Spleen (tissue), 11 donors: ENCODE measurements around the gene JADE1. TPM values are rescaled to one million over a fixed set of nuclear protein-coding genes. Genes with fewer than 3 reads are reported as not detected.

Experiments used
- DNase-seq: peaks from one replicate; pipeline ENCODE4 v3.0.0-alpha.2; 2020
- H3K27ac ChIP-seq, 8 donors: fragments of 200-600 bp; sonication (generic) in 7 of 8; 1 replicate in 4 of 8; 2 replicates in 4 of 8; pipeline versions ENCODE4 v1.5.0 to v1.8.0; 2016 to 2021; ENCODE audit warnings: inconsistent platforms in 4 of 8, mild to moderate bottlenecking in 4 of 8, moderate library complexity in 1 of 8
- H3K27me3 ChIP-seq, 7 donors: fragments of 200-600 bp; sonication (generic) in 6 of 7; replicated peaks in 1 of 7; 1 replicate in 4 of 7; 2 replicates in 3 of 7; pipeline versions ENCODE4 v1.5.0 to v1.8.0; 2016 to 2021; ENCODE audit warnings: inconsistent platforms in 3 of 7, mild to moderate bottlenecking in 1 of 7
- H3K36me3 ChIP-seq, 6 donors: fragments of 200-600 bp; sonication (generic) in 5 of 6; 1 replicate in 4 of 6; 2 replicates in 2 of 6; pipeline versions ENCODE4 v1.5.0 to v1.8.0; 2016 to 2021; ENCODE audit warnings: inconsistent platforms in 2 of 6
- H3K4me1 ChIP-seq, 6 donors: fragments of 200-600 bp; sonication (generic) in 5 of 6; 1 replicate in 3 of 6; 2 replicates in 3 of 6; pipeline versions ENCODE4 v1.5.0 to v1.8.0; 2016 to 2021; ENCODE audit warnings: inconsistent platforms in 3 of 6
- H3K4me3 ChIP-seq, 8 donors: fragments of 200-600 bp; sonication (generic) in 7 of 8; 1 replicate in 4 of 8; 2 replicates in 4 of 8; pipeline versions ENCODE4 v1.5.0 to v1.8.0; 2016 to 2021; ENCODE audit warnings: inconsistent platforms in 4 of 8, mild to moderate bottlenecking in 4 of 8, moderate library complexity in 2 of 8
- H3K9me3 ChIP-seq, 8 donors: fragments of 200-600 bp; sonication (generic) in 7 of 8; 1 replicate in 4 of 8; 2 replicates in 4 of 8; pipeline versions ENCODE4 v1.5.0 to v1.8.0; 2016 to 2021; ENCODE audit warnings: inconsistent platforms in 4 of 8
- CTCF ChIP-seq, 11 experiments: fragments of 200-600 bp in 7 of 11; fragments of 450-650 bp in 4 of 11; sonication (generic) in 4 of 11; IDR thresholded peaks in 8 of 11; conservative IDR thresholded peaks in 3 of 11; 1 replicate in 7 of 11; 2 replicates in 4 of 11; pipeline versions ENCODE4 v1.4.0 to v1.8.0; 2016 to 2021; ENCODE audit warnings: antibody characterized with exemption in 11 of 11, inconsistent platforms in 4 of 11, mild to moderate bottlenecking in 1 of 11
- POLR2A ChIP-seq, 3 donors: fragments of 450-650 bp; IDR thresholded peaks; one replicate each; pipeline ENCODE4 v1.5.1; 2017; ENCODE audit warnings: antibody characterized with exemption in 3 of 3, mild to moderate bottlenecking in 1 of 3
- POLR2AphosphoS5 ChIP-seq, 3 donors: sonication (generic); formaldehyde crosslinking; IDR thresholded peaks; one replicate each; pipeline ENCODE4 v1.5.1; 2017; ENCODE audit warnings: antibody characterized with exemption in 3 of 3
- WGBS, 5 donors: extraction: QIAGEN DNeasy Blood & Tissue Kit in 3 of 5; methylation state at CpG; one replicate each; pipeline versions ENCODE4 v1.1.5 to v1.1.7; 2013 to 2018; 5-methylcytosine and 5-hydroxymethylcytosine counted together
- intact Hi-C: fragments of 100-400 bp; cut with DNase I; formaldehyde crosslinking; loops from one replicate; pipeline ENCODE4 v1.15.0; 2023; ENCODE audit warnings: low total_unique reads
- polyA plus RNA-seq, 3 donors: library from polyadenylated mRNA; stranded (reverse); fragments of 200-250 nt; gene quantifications; one replicate each; pipeline ENCODE4 v1.2.1, GENCODE V29; 2013
- total RNA-seq, 7 donors: library from RNA; depleted of rRNA in 3 of 7; stranded (reverse); fragments of >200 nt in 3 of 7; fragmentation: NEBNext Ultra II Directional in 4 of 7; extraction: Animal tissue kit (Norgen Biotek cat#: 25700) in 4 of 7; gene quantifications; one replicate each; pipeline versions ENCODE4 v1.1.0 to v1.2.1, GENCODE V29; 2016 to 2021
- donor health status: healthy with polysubstance abuse.
- donor health status: DM: no; HTN: no; CAD: no; lungs with moderate emphysema.
- donor health status: DM: no; HTN: no; CAD: no.
- donor health status: Bipolar disorder and iron deficiency.
- donor health status: healthy.
- donor health status: DM: no; HTN: no; CAD: no.
- donor health status: DM: yes; HTN: yes; CAD: no.

Gene JADE1
- total and polyA plus RNA-seq, 10 donors: 8.1 to 37.0 (median 28.6) TPM

GRCh38 chr4:128877934-128878333 lies 68.4 kb downstream of the JADE1 start:
- Histone ChIP-seq H3K36me3 (peaks cover 0 to 37% (median 4%) of the 10 kb centered on the region in 6 donors), H3K27ac (no peak overlapping the region), H3K27me3 (no peaks in the 10 kb centered on the region), H3K4me1 (no peaks in the 10 kb centered on the region), H3K4me3 (no peak overlapping the region), H3K9me3 (no peaks in the 10 kb centered on the region)
- intact Hi-C loops: no loop called here
- TF ChIP-seq POLR2AphosphoS5 (IDR thresholded peaks at IDR 0.05) (no peak), POLR2A (IDR thresholded peaks at IDR 0.05) (no peak), CTCF (IDR thresholded peaks at IDR 0.05 in 8 of 11, conservative IDR thresholded peaks at IDR 0.05 in 3 of 11) (no peak)
- no peak for DNase-seq
- WGBS, 5 donors: 94 to 99% (median 98%) methylated on average over 4 of the region's 4 CpGs

- H3K9me3 ChIP-seq: no peaks in the 10 kb centered on the region
- no peak overlapping the region for H3K27ac ChIP-seq
- no peak overlapping the region for H3K4me3 ChIP-seq
- TF ChIP-seq POLR2AphosphoS5 (IDR thresholded peaks at IDR 0.05) (no peak), POLR2A (IDR thresholded peaks at IDR 0.05) (no peak), CTCF (IDR thresholded peaks at IDR 0.05 in 8 of 11, conservative IDR thresholded peaks at IDR 0.05 in 3 of 11) (no peak)
- H3K27me3 ChIP-seq: no peaks in the 10 kb centered on the region
- no peaks in the 10 kb centered on the region for H3K4me1 ChIP-seq
- 84 to 91% (median 89%) methylated on average over 2 of the region's 2 CpGs for WGBS, 5 donors
- intact Hi-C loops: no loop called here
- peaks cover 0 to 34% (median 2%) of the 10 kb centered on the region in 6 donors for H3K36me3 ChIP-seq
- no peak for DNase-seq
Measured at GRCh38 chr4:128879283-128879682, 69.8 kb downstream of the JADE1 start.

- TF ChIP-seq POLR2AphosphoS5 (IDR thresholded peaks at IDR 0.05): no peak
- no peak for TF ChIP-seq CTCF (IDR thresholded peaks at IDR 0.05 in 8 of 11, conservative IDR thresholded peaks at IDR 0.05 in 3 of 11)
- no peak for TF ChIP-seq POLR2A (IDR thresholded peaks at IDR 0.05)
- no peaks in the 10 kb centered on the region for H3K27me3 ChIP-seq
- 82 to 94% (median 89%) methylated on average over 2 of the region's 2 CpGs for WGBS, 5 donors
- DNase-seq: no peak
- no peak overlapping the region for H3K4me3 ChIP-seq
- H3K4me1 ChIP-seq: no peaks in the 10 kb centered on the region
- no peak overlapping the region for H3K27ac ChIP-seq
- H3K9me3 ChIP-seq: no peaks in the 10 kb centered on the region
- intact Hi-C loops: no loop called here
- H3K36me3 ChIP-seq: peaks cover 0 to 30% (median 2%) of the 10 kb centered on the region in 6 donors
Measured at GRCh38 chr4:128879971-128880370, 70.5 kb downstream of the JADE1 start.

- intact Hi-C loops: no loop called here
- no peak for DNase-seq
- peaks cover 0 to 30% (median 2%) of the 10 kb centered on the region in 6 donors for H3K36me3 ChIP-seq
- no peaks in the 10 kb centered on the region for H3K9me3 ChIP-seq
- 70 to 88% (median 86%) methylated on average over 4 of the region's 4 CpGs for WGBS, 5 donors
- no peak for TF ChIP-seq CTCF (IDR thresholded peaks at IDR 0.05 in 8 of 11, conservative IDR thresholded peaks at IDR 0.05 in 3 of 11)
- TF ChIP-seq POLR2AphosphoS5 (IDR thresholded peaks at IDR 0.05): no peak
- no peak for TF ChIP-seq POLR2A (IDR thresholded peaks at IDR 0.05)
- no peak overlapping the region for H3K4me3 ChIP-seq
- no peak overlapping the region for H3K27ac ChIP-seq
- no peaks in the 10 kb centered on the region for H3K4me1 ChIP-seq
- no peaks in the 10 kb centered on the region for H3K27me3 ChIP-seq
Measured at GRCh38 chr4:128880662-128881061, 71.2 kb downstream of the JADE1 start.
